ENCODE results near the gene RSBN1.

The RSBN1 gene

DNA sequence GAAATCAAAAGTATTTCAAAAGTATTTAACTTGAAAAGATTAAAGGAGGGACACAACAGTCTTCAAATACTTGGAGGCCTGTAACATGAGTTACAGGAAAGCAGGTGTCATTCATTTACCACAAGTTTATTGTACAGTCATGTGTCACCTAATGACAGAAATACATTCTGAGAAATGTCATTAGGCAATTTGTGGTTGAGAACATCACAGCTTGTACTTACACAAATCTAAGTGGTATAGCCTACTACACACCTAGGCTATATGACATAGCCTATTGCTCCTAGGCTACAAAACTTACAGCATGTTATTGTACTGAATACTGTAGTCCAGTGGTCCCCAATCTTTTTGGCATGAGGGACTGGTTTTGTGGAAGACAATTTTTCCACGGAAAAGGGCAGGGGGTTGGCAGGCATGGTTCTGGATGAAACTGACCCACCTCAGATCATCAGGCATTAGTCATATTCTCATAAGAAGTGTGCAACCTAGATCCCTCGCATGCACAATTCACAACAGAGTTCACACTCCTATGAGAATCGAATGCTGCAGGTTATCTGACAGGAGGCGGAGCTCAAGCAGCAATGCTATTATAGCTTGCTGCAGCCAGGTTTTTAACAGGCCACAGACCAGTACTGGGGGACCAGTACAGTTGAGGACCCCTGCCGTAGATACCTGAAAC, 28.0 kb downstream of the RSBN1 start:
- peaks cover 3 to 28% (median 24%) of the 10 kb centered on the region in 5 donors for H3K4me1 ChIP-seq (ENCODE audit: control insufficient read depth in 5 of 5, insufficient read depth in 5 of 5, low read length in 5 of 5)

DNA sequence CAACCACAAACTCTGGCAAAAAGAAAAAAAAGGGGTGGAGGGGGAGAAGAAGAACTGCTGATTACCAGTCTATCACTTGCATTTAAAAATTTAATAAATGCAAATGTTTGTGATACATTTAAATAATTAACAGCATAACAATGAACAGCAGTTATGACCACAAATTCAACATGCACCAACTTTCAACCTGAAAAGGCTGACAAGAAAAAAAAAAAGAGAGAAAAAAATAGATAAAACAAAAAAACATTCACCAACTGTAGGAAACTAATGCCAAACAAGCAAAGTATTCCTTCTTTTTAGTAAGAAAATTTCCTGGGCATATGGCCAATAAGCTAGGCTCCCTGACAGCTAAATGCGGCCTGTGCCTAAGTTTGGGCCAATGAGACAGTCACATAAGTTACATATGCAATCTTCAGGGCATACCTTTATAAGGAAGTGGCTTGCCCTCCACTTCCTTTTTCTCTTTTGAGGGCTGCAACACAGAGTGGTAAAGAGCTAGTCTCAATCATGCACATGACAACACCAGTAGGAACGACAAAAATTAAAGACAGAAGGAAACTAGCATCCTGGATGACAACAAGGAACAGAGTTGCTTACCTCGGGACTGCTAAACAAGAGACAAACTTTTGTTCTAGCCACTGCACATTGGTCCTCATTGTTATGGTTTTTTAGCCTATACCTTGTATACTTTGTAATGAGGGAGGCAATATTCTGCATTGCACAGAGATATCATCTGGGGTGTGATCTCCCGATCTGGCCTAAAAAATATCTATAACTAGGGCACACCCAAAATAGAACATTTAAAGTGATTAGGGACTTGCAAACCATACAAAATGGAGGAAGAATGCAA, 28.8 kb downstream of the RSBN1 start:
- no peaks in the 10 kb centered on the region for H3K9me3 ChIP-seq (ENCODE audit: control insufficient read depth in 5 of 5, low read length in 5 of 5)
- no peak overlapping the region for H3K4me3 ChIP-seq (ENCODE audit: low read depth in 1 of 5, low read length in 5 of 5)
- H3K36me3 ChIP-seq (ENCODE audit: control insufficient read depth in 5 of 5, insufficient read depth in 5 of 5, low read length in 5 of 5) = no peaks in the 10 kb centered on the region
- peaks cover 3 to 28% (median 24%) of the 10 kb centered on the region in 5 donors for H3K4me1 ChIP-seq (ENCODE audit: control insufficient read depth in 5 of 5, insufficient read depth in 5 of 5, low read length in 5 of 5)
- no peaks in the 10 kb centered on the region for H3K27me3 ChIP-seq (ENCODE audit: control insufficient read depth in 5 of 5, insufficient read depth in 4 of 5, low read length in 5 of 5)
- H3K27ac ChIP-seq (ENCODE audit: low read depth, low read length) = peak overlapping the region; percentile 51
- peak overlapping the region in 2 of 5 donors; percentile 11 to 24 for H3K9ac ChIP-seq (ENCODE audit: low read length in 5 of 5)

More for the DNA sequence above, 28.0 kb downstream of the RSBN1 start:
- Histone ChIP-seq H3K9me3 (ENCODE audit: control insufficient read depth in 5 of 5, low read length in 5 of 5) (no peaks in the 10 kb centered on the region), H3K4me3 (ENCODE audit: low read depth in 1 of 5, low read length in 5 of 5) (no peak overlapping the region), H3K27me3 (ENCODE audit: control insufficient read depth in 5 of 5, insufficient read depth in 4 of 5, low read length in 5 of 5) (no peaks in the 10 kb centered on the region), H3K27ac (ENCODE audit: low read depth, low read length) (peak overlapping the region; percentile 51), H3K36me3 (ENCODE audit: control insufficient read depth in 5 of 5, insufficient read depth in 5 of 5, low read length in 5 of 5) (peaks cover 0 to 1% (median 0%) of the 10 kb centered on the region in 5 donors), H3K9ac (ENCODE audit: low read length in 5 of 5) (no peak overlapping the region)

DNA sequence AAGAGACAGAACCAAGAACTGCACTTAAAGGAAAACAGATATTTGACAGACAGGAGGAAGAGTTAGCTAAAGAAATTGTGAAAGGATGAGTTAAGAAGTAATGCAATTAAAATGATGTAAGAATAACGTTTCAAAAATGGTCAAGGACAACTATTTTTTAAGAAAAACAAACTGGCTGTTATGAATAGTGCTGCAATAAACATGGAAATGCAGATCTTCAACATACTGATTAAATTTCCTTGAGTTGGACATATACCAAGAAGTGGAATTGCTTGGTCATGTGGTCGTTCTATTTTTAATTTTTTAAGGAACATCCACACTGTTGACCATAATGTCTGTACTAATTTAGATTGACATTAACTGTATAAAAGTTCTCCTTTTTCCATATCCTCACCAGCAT, 29.9 kb downstream of the RSBN1 start:
- Histone ChIP-seq H3K36me3 (ENCODE audit: control insufficient read depth in 5 of 5, insufficient read depth in 5 of 5, low read length in 5 of 5) (no peaks in the 10 kb centered on the region), H3K27me3 (ENCODE audit: control insufficient read depth in 5 of 5, insufficient read depth in 4 of 5, low read length in 5 of 5) (no peaks in the 10 kb centered on the region), H3K27ac (ENCODE audit: low read depth, low read length) (peak overlapping the region; percentile 51), H3K9ac (ENCODE audit: low read length in 5 of 5) (no peak overlapping the region), H3K4me3 (ENCODE audit: low read depth in 1 of 5, low read length in 5 of 5) (no peak overlapping the region), H3K4me1 (ENCODE audit: control insufficient read depth in 5 of 5, insufficient read depth in 5 of 5, low read length in 5 of 5) (peaks cover 3 to 28% (median 24%) of the 10 kb centered on the region in 5 donors), H3K9me3 (ENCODE audit: control insufficient read depth in 5 of 5, low read length in 5 of 5) (no peaks in the 10 kb centered on the region)

DNA sequence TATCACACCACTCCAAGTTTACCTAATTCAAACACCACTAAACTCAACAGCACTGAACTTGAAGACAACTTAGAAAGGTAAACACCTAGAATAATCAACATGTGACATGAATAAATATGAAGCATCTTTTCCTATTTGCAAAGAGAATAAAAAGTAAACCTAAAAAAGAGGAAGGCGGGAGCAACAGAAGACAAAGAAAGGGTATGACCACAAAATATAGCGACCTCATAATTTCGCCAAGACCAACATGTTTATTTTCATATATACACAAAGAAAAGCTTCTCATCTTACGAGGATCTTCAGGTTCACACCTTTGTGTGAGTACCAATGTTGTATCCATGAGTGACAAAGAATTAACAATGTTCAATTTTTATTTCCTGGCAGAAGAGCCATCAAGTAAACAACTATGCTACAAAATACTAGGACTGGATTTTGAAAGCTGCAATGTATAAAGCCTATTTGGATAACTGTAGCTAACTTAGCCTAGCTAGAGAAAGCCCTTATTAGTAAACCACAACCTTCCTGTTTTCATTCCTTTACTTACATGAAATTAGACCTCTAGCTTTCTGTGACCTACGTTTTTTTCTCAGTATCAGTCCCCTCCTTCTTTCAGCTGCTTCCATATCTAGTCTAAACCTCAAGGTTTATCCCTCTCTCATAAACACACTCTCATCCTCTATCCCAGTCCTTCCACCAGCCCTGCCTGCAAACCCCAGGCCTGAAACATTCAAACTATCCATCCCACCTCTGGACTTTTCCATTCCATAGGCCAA, 31.7 kb downstream of the RSBN1 start:
- no peaks in the 10 kb centered on the region for H3K27me3 ChIP-seq (ENCODE audit: control insufficient read depth in 5 of 5, insufficient read depth in 4 of 5, low read length in 5 of 5)
- no peak overlapping the region for H3K27ac ChIP-seq (ENCODE audit: low read depth, low read length)
- peaks cover 6 to 15% (median 8%) of the 10 kb centered on the region in 5 donors for H3K36me3 ChIP-seq (ENCODE audit: control insufficient read depth in 5 of 5, insufficient read depth in 5 of 5, low read length in 5 of 5)
- peaks cover 3 to 28% (median 24%) of the 10 kb centered on the region in 5 donors for H3K4me1 ChIP-seq (ENCODE audit: control insufficient read depth in 5 of 5, insufficient read depth in 5 of 5, low read length in 5 of 5)
- no peak overlapping the region for H3K9ac ChIP-seq (ENCODE audit: low read length in 5 of 5)
- H3K4me3 ChIP-seq (ENCODE audit: low read depth in 1 of 5, low read length in 5 of 5) = no peak overlapping the region
- H3K9me3 ChIP-seq (ENCODE audit: control insufficient read depth in 5 of 5, low read length in 5 of 5) = no peaks in the 10 kb centered on the region

DNA sequence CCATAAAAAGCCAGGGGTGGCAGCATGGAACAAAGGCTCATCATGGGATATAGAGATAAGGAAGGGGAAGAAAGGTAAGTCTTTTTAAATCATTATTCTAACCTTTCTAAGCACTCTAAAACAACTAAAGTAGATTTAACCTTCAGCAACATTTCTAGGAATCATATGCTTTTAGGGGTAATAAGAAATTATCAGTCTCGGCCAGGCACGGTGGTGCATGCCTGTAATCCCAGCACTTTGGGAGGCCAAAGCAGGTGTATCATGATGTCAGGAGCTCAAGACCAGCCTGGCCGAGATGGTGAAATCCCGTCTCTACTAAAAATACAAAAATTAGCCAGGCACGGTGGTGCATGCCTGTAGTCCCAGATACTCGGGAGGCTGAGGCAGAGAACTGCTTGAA, 32.7 kb downstream of the RSBN1 start:
- no peaks in the 10 kb centered on the region for H3K27me3 ChIP-seq (ENCODE audit: control insufficient read depth in 5 of 5, insufficient read depth in 4 of 5, low read length in 5 of 5)
- H3K27ac ChIP-seq (ENCODE audit: low read depth, low read length) = no peak overlapping the region
- peaks cover 3 to 28% (median 24%) of the 10 kb centered on the region in 5 donors for H3K4me1 ChIP-seq (ENCODE audit: control insufficient read depth in 5 of 5, insufficient read depth in 5 of 5, low read length in 5 of 5)
- no peak overlapping the region for H3K4me3 ChIP-seq (ENCODE audit: low read depth in 1 of 5, low read length in 5 of 5)
- peaks cover 6 to 16% (median 11%) of the 10 kb centered on the region in 5 donors for H3K36me3 ChIP-seq (ENCODE audit: control insufficient read depth in 5 of 5, insufficient read depth in 5 of 5, low read length in 5 of 5)
- H3K9ac ChIP-seq (ENCODE audit: low read length in 5 of 5) = no peak overlapping the region
- no peaks in the 10 kb centered on the region for H3K9me3 ChIP-seq (ENCODE audit: control insufficient read depth in 5 of 5, low read length in 5 of 5)

DNA sequence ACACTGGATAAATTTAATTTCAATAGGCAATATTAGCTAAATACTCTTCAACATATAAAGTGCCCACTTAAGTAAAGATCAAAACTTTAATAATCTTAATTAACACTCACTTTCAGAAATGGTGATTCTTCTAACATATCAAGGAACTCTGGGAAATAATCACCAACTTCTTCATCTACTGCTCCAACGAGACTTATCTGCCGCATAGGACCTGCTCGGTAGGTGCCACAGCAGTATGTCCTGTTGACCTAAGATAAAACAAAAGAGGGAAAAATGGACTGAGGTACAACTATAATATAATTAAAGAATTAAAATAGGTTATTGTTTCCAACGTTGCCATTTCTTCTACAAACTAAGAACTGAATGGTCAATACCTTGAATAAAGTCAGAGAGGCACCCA, 34.7 kb downstream of the RSBN1 start:
- H3K4me1 ChIP-seq (ENCODE audit: control insufficient read depth in 5 of 5, insufficient read depth in 5 of 5, low read length in 5 of 5) = peaks cover 0 to 12% (median 7%) of the 10 kb centered on the region in 5 donors
- peaks cover 9 to 18% (median 14%) of the 10 kb centered on the region in 5 donors for H3K36me3 ChIP-seq (ENCODE audit: control insufficient read depth in 5 of 5, insufficient read depth in 5 of 5, low read length in 5 of 5)
- no peak overlapping the region for H3K9ac ChIP-seq (ENCODE audit: low read length in 5 of 5)
- H3K27me3 ChIP-seq (ENCODE audit: control insufficient read depth in 5 of 5, insufficient read depth in 4 of 5, low read length in 5 of 5) = no peaks in the 10 kb centered on the region
- H3K9me3 ChIP-seq (ENCODE audit: control insufficient read depth in 5 of 5, low read length in 5 of 5) = no peaks in the 10 kb centered on the region
- no peak overlapping the region for H3K4me3 ChIP-seq (ENCODE audit: low read depth in 1 of 5, low read length in 5 of 5)
- no peak overlapping the region for H3K27ac ChIP-seq (ENCODE audit: low read depth, low read length)

DNA sequence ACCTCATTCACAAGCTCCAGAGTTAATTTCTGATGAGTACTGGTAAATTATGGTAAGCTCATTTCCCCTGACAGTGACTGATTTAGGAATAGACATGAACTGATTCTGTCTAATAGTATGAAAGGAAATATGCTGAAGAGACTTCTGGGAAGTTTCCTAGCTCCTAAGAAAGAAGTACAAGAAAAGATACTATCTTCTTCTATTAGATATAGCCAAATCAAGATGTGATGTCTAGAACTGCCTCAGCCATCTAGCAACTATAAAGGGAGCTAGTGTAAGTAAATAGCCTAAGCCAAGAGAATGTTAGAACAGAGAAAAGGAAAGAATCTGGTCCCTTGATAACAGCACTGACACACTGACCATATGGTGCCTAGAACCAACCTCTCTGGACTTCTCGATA, 42.2 kb downstream of the RSBN1 start:
- Histone ChIP-seq H3K9me3 (ENCODE audit: control insufficient read depth in 5 of 5, low read length in 5 of 5) (no peaks in the 10 kb centered on the region), H3K36me3 (ENCODE audit: control insufficient read depth in 5 of 5, insufficient read depth in 5 of 5, low read length in 5 of 5) (peaks cover 24 to 33% (median 30%) of the 10 kb centered on the region in 5 donors), H3K27ac (ENCODE audit: low read depth, low read length) (no peak overlapping the region), H3K27me3 (ENCODE audit: control insufficient read depth in 5 of 5, insufficient read depth in 4 of 5, low read length in 5 of 5) (no peaks in the 10 kb centered on the region), H3K4me3 (ENCODE audit: low read depth in 1 of 5, low read length in 5 of 5) (no peak overlapping the region), H3K9ac (ENCODE audit: low read length in 5 of 5) (no peak overlapping the region), H3K4me1 (ENCODE audit: control insufficient read depth in 5 of 5, insufficient read depth in 5 of 5, low read length in 5 of 5) (no peaks in the 10 kb centered on the region)

DNA sequence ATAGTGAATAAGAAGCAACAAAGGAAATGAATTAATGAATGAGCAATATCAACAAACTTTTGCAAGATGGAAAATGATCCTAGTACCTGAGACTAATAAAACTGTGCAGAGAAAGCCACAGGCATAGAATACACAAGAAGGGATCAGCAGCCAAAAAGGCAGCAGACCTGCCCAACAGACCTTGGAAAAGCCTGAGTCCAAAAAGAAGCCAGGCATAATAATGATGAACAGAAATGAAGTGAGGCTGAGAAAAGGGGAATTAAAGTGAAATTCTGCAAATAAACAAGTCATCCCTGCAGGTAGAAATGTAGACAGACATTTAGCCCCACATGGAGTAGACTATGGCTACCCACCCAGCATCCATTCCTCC, 42.7 kb downstream of the RSBN1 start:
- H3K4me1 ChIP-seq (ENCODE audit: control insufficient read depth in 5 of 5, insufficient read depth in 5 of 5, low read length in 5 of 5) = no peaks in the 10 kb centered on the region
- H3K4me3 ChIP-seq (ENCODE audit: low read depth in 1 of 5, low read length in 5 of 5) = no peak overlapping the region
- H3K9ac ChIP-seq (ENCODE audit: low read length in 5 of 5) = no peak overlapping the region
- H3K36me3 ChIP-seq (ENCODE audit: control insufficient read depth in 5 of 5, insufficient read depth in 5 of 5, low read length in 5 of 5) = peaks cover 23 to 38% (median 27%) of the 10 kb centered on the region in 5 donors
- H3K9me3 ChIP-seq (ENCODE audit: control insufficient read depth in 5 of 5, low read length in 5 of 5) = no peaks in the 10 kb centered on the region
- no peaks in the 10 kb centered on the region for H3K27me3 ChIP-seq (ENCODE audit: control insufficient read depth in 5 of 5, insufficient read depth in 4 of 5, low read length in 5 of 5)
- H3K27ac ChIP-seq (ENCODE audit: low read depth, low read length) = no peak overlapping the region

DNA sequence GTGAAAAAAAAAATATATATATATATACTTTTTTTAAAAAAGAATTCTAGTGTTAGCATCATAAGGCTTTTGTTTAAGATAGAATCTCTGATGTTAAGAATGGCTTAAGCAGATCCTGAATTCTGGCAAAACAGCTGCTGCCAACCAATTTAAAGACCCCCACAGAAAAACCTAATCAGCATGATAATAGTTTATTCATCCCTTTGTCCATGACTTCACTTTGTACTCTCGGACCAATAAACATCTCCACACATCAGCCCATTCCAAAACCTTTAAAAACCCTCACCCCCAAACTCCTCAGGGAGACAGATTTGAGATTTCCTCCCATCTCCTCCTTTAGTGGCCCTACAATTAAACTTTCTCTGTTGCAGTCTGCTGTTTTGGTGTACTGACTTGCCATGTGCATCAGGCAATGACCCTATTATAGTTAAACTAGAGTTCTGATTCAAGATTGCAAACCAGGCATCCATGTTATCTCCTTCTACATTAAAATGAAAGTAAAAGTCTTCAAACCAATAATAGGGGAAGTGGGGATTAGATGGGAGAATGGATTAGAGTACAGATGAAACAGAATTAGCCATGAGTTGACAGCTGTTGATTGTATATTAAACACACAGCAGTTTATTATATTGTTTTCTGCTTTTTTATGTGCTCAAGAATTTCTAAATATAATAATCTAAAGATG, 43.2 kb downstream of the RSBN1 start:
- H3K4me1 ChIP-seq (ENCODE audit: control insufficient read depth in 5 of 5, insufficient read depth in 5 of 5, low read length in 5 of 5) = no peaks in the 10 kb centered on the region
- H3K4me3 ChIP-seq (ENCODE audit: low read depth in 1 of 5, low read length in 5 of 5) = no peak overlapping the region
- peaks cover 21 to 38% (median 24%) of the 10 kb centered on the region in 5 donors for H3K36me3 ChIP-seq (ENCODE audit: control insufficient read depth in 5 of 5, insufficient read depth in 5 of 5, low read length in 5 of 5)
- H3K9me3 ChIP-seq (ENCODE audit: control insufficient read depth in 5 of 5, low read length in 5 of 5) = no peaks in the 10 kb centered on the region
- peak overlapping the region in 1 of 5 donors; percentile 11 for H3K9ac ChIP-seq (ENCODE audit: low read length in 5 of 5)
- H3K27me3 ChIP-seq (ENCODE audit: control insufficient read depth in 5 of 5, insufficient read depth in 4 of 5, low read length in 5 of 5) = no peaks in the 10 kb centered on the region
- no peak overlapping the region for H3K27ac ChIP-seq (ENCODE audit: low read depth, low read length)

Measured in subcutaneous abdominal adipose tissue (tissue), 5 donors.